GM18507 (cell line): ENCODE results near the gene TMEM214.

Experiments
- DNase-seq: peaks from one replicate; pipeline ENCODE4 v3.0.0; 2011; ENCODE audit warnings: low read depth; ENCODE audit not compliant: insufficient read length; ENCODE audit errors: extremely low spot score
- FAIRE-seq: peaks from 2 replicates; lab custom pipeline; 2011; peaks lifted over from hg19 to GRCh38; lab: Jason Lieb, UNC

TMEM214 gene

GRCh38 chr2:27032495-27033252, at the start of gene TMEM214:
Gene TMEM214 (plus strand): TSS chr2:27032965. CDS start chr2:27033016, 51 bp downstream.
- FAIRE-seq (peak; percentile 86), DNase-seq (peak; percentile 97)

GRCh38 chr2:26983746-26984145, 49.0 kb upstream of the TMEM214 start:
- FAIRE-seq = no peak
- no peak for DNase-seq

GRCh38 chr2:26985807-26986206, 47.0 kb upstream of the TMEM214 start:
- FAIRE-seq (no peak), DNase-seq (no peak)

- DNase-seq (no peak), FAIRE-seq (no peak)
Measured at GRCh38 chr2:26986576-26986975, 46.2 kb upstream of the TMEM214 start.

GRCh38 chr2:26988058-26988860, 44.5 kb upstream of the TMEM214 start:
- no peak for DNase-seq
- no peak for FAIRE-seq

- FAIRE-seq = no peak
Measured at GRCh38 chr2:26989156-26989555, 43.6 kb upstream of the TMEM214 start.

GRCh38 chr2:26991717-26992116, 41.0 kb upstream of the TMEM214 start:
- DNase-seq (no peak), FAIRE-seq (no peak)

More at GRCh38 chr2:26989156-26989555, 43.6 kb upstream of the TMEM214 start:
- DNase-seq = no peak

GRCh38 chr2:26993768-26994167, 39.0 kb upstream of the TMEM214 start:
- FAIRE-seq = no peak
- no peak for DNase-seq

GRCh38 chr2:26994983-26995382, 37.8 kb upstream of the TMEM214 start:
- no peak for FAIRE-seq
- no peak for DNase-seq

GRCh38 chr2:26997394-26997793, 35.4 kb upstream of the TMEM214 start:
- FAIRE-seq = no peak

GRCh38 chr2:26998323-26998722, 34.4 kb upstream of the TMEM214 start:
- no peak for FAIRE-seq
- no peak for DNase-seq

More at GRCh38 chr2:26997394-26997793, 35.4 kb upstream of the TMEM214 start:
- DNase-seq = no peak

- no peak for FAIRE-seq
- DNase-seq = no peak
Measured at GRCh38 chr2:27000228-27000627, 32.5 kb upstream of the TMEM214 start.

- FAIRE-seq (no peak), DNase-seq (no peak)
Measured at GRCh38 chr2:27000995-27001394, 31.8 kb upstream of the TMEM214 start.

- DNase-seq = no peak
- no peak for FAIRE-seq
Measured at GRCh38 chr2:27001950-27002349, 30.8 kb upstream of the TMEM214 start.

- FAIRE-seq = no peak
- no peak for DNase-seq
Measured at GRCh38 chr2:27003007-27003406, 29.8 kb upstream of the TMEM214 start.

- no peak for FAIRE-seq
- no peak for DNase-seq
Measured at GRCh38 chr2:27003857-27004256, 28.9 kb upstream of the TMEM214 start.

GRCh38 chr2:27006602-27007415, 26.0 kb upstream of the TMEM214 start:
- FAIRE-seq = no peak
- no peak for DNase-seq

GRCh38 chr2:27007416-27008374, 25.1 kb upstream of the TMEM214 start:
- DNase-seq (no peak), FAIRE-seq (no peak)

GRCh38 chr2:27008678-27009077, 24.1 kb upstream of the TMEM214 start:
- DNase-seq (no peak), FAIRE-seq (no peak)
